Measurements from ENCODE around the gene SAMD4B.
"Not testable (repeated sequence)": the region's sequence is repeated elsewhere in the genome, so short reads cannot be mapped to it uniquely, and the experiment has no call there.

The SAMD4B gene

DNA sequence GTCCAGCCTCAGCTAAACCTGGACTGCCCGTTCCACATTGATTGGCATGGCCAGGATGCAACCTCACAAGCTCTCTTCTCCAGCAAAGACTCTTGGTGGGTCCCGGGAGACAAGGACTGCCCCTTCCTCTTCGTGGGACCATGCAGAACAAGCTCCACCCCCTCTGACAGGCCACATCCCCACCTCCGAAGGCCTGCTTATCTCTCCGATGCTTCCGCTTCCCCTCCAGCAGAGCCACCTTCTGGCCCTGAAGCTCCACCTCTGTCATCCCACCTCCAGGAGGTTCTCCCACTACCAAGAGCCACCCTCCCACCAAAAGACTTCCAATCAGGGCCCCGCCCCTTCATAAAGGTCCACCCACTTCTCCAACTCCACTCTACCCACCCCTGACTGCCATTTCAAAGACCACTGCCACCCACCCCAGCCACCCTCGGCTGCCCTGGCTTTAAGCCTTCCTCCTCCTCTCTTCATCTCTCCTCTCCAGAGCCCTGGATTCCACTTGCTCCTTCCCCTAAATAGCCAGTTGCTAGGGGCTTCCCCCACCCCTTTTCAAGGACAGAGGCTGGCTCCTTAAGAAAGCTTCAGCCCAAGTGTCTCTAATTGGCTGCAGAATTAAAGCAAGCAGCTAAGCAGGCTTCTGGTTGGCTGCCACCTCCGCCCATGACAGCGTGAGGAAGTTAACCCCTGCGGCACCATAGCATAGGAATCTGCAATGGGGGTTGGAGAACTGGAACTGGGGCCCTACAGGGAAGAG, 31.5 kb upstream of the SAMD4B start:
- FAIRE-seq: no peak

DNA sequence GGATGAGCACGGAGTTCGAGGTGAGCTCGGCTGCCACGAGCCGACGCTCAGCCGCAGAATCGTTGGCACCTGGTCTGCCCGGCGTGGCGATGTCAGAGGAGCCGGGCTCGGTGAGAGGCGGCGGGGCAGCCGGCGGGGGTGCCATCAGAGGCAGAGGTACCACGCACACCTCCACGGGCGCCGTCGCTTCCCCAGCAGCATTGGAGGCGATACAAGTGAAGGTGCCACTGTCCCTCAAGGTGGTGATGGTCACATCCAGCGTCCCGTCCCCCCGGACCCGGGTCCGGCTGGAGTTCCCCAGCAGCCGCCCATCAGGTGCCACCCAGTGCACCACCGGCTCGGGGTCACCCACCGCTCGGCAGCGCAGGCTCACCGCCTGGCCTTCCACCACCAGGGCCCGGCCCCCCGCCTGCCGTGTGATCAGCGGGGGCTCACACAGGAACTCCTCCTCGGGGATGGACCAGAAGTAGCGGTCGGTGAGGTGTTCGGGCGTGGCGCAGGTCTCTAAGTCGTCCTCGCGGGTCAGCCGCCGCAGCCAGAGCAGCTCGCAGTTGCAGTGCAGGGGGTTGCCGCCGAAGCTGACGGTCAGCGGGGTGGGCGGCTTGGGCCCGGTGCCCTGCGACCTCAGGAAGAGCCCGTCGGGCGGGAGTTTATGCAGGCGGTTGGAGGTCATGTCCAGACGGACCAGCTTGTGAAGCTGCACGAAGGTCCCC, 28.0 kb upstream of the SAMD4B start:
- FAIRE-seq: no peak

DNA sequence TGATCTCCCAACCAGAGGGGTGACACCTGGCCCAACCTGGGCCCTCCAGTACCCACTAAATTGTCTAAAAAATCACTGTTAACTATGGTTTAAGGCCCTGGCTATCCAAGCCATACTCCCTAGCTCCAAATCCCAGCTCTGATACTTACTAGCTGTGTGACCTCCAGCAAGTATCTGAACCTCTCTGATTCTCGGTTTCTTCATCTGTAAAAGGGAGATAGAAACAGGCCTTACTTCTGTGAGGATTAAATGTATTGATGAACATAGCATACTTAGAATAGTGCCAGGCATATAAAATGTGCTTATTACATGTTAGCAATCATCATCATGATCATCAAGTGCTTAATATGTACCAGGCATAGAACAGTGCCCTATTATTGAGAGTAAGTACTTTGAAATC, 26.3 kb upstream of the SAMD4B start:
- no peak for FAIRE-seq

DNA sequence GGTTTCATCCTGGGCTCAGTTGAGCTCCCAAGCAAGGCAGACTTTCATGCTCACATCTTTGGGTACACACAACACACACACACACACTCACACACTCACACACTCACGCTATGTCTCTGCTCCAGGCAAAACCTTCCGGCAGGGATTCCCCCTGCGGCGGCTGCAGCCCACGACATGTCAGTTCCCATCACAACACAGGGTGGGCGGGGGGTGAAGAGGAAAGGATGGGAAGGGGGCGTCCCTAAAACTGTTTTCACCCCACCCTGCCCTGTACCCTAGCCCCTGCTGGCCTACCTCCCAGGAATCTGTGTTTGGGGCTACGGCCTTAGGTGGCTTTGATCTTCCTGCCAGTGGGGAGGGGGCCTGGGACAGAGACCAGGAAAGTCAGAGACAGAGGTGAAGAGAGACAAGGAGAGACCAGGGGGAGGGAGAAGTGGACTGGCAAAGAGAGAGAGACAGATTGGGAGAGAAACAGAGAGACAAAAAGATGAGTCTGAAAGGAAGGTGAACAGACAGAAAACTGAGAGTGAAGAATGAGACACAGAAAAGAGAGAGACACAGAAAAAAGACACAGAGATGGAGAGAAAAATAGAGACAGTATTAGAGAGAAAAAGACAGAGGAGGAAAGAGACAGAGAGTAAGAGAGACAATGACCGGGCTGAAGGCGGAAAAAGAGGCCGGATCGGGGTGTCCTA, 25.4 kb upstream of the SAMD4B start:
- FAIRE-seq: no peak

DNA sequence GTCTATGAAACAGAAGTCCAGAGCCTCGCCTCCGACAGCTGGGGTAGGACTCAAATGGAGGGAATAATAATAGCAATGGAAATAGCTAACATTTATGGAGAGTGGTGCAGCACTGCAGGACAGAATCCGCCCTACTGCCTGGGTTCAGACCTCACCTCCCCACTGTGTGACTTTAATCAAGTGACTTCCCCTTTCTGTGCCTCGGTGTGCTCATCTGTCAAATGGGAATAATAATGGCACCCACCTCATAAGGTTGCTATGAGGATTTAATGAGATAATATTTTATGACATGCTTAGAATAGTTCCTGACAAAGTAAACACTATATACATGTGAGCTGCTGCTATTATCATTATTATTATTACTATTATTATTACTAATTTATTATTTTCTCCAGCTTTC, 24.7 kb upstream of the SAMD4B start:
- no peak for FAIRE-seq

DNA sequence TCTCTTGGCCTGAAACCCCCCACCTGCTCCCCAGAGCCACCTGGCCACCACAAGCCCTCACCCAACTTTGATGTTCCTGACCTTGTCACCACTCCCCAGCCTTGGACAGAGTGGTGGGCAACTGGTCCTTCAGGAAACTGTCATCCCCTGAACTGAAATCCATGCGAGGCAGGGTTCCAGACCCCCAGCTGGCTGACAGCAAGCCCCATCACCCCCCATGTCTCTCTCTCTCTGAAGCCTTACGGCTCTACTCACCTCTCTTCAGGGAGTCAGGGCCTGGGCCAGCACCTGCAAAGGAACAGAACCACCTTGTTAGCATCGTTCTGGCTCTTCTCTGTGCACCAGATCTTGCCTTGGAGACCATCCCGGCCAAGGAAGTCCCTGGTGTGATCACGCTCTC, 24.1 kb upstream of the SAMD4B start:
- FAIRE-seq: no peak

DNA sequence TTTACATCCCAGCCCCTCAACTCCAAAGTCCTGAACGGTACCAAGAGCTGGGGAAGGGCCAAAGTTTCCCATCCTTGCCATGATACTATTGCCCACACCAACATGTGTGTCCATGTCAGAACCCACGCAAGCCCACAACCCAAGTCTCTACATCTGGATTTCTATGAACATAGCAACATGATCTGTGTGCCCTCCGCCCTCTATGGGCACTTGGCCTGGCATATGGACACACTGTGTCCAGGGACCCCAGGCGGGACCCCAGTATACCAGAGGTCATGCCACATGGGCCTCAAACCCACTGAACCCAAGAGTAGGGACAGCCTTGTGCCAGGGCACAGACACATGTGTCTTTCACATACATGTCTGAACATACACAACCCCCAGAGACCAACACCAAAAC, 23.5 kb upstream of the SAMD4B start:
- no peak for FAIRE-seq

DNA sequence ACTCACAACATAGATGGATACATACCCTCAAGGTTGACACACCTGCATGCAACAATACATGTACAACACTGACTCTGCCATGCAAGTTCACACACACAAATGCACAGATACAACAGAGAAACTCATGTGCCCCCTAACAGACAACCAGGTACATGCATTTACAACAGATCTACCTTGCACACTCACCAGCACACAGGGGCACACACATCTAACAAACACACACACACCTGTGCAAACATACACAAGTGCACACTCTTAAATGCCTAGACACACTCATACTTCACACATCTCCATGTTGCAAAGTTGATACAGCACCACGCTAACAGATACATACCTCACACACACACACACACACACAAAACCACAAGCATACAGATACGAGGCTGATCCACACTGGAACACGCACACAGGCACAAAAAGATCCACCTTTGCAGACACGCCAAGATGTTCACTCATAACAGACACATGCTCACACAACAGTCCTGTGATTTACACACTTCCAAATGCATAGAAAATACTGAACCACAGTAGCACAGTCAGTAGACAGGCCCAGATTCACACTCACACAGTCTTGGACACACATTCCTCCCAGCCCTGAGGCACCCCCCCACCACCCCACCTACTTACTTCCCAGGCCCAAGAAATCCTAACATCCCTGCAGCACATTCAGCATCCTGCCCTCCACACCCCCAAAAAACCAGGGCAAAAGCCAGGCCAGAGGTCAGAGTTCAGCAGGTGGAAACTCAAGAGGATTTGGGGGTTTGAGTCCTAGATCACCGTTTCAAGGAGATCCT, 22.9 kb upstream of the SAMD4B start:
- no peak for FAIRE-seq

DNA sequence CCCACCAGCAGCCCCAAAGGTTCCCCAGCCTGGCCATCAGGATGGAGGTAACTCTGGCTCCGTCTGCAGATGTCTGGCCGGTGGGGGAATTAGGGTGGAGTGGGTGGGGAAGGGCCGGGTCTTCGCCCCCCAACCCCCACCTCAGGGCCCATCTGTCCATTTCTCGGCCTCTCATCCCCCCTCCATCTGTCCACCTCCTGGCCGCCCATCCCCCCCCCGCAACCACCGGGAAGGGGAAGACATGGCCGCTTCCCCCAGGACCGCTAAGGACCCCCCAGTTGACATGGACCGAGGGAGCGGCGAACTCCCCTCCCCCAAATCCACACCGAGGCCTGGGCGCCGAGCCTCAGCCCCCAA, 22.4 kb upstream of the SAMD4B start:
- no peak for FAIRE-seq

DNA sequence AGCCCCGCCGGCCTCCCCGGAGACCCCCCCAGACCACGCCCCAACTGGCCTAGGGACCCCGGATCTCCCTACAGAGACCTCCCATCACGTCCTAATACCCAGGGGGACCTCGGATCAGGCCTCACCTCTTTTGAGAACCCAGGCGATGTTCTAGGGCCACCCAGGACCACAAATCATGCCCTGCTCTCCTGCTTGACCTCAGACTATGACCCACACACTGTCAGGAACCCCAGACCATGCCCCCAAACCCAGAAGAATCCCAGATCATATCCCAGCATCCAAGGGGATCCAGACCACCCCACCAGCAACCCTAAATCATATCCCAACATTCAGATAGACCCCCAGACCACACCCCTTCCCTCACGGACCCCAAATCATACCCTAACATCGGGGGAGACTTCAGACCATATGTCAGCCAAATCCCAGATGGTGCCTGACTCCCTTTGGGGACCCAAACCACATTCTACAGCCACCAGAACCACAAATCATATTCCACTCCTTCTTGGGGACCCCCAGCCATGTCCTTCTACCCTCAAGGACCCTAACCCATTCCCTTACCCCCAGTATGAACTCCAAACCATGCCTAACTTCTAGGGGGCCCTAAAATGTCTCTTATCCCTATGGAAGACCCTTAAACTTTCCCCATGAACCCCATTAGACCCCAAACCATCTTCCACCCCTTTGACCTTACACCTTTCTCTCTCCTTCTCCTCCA, 20.9 kb upstream of the SAMD4B start:
- no peak for FAIRE-seq

DNA sequence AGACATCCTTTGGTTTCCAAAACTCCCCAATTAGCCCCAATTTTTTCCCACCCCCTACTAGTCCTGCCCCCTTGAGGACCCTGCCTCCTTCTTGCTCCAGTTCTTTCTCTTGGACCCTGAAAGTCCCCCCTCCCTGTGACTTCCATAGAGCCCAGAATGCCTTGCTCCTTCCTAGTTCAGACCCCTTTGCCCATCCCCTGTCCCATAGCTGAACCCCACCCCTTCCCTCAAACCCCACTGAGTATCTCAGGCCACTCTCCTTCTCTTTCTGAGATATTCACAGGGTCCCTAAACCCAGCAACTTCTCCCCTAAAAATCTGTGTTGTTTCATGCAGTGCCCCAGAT, 20.4 kb upstream of the SAMD4B start:
- no peak for FAIRE-seq

DNA sequence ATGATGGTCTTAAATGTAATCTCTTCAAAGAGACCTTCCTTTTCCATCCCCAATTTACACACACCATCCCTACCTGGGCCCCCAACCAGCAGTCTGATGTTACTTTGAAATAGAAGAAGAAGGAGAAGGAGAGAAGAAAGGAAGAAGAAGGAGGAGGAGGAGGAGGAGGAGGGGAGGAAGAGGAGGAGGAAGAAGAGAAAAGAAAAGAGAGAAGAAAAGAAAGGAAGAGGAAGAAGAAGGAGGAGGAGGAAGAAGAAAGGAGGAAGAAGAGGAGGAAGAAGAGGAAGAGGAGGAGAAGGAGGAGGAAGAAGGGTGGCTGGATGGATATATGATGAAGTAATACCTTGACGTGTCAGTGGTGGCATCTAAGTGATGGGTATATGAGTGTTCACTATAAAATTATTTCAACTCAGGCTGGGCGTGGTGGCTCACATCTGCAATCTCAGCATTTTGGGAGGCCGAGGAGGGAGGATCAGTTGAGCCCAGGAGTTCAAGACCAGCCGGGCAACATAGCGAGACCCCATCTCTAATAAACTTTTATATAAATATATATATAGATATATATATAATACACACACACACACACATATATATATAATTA, 17.9 kb upstream of the SAMD4B start:
- no peak for FAIRE-seq

DNA sequence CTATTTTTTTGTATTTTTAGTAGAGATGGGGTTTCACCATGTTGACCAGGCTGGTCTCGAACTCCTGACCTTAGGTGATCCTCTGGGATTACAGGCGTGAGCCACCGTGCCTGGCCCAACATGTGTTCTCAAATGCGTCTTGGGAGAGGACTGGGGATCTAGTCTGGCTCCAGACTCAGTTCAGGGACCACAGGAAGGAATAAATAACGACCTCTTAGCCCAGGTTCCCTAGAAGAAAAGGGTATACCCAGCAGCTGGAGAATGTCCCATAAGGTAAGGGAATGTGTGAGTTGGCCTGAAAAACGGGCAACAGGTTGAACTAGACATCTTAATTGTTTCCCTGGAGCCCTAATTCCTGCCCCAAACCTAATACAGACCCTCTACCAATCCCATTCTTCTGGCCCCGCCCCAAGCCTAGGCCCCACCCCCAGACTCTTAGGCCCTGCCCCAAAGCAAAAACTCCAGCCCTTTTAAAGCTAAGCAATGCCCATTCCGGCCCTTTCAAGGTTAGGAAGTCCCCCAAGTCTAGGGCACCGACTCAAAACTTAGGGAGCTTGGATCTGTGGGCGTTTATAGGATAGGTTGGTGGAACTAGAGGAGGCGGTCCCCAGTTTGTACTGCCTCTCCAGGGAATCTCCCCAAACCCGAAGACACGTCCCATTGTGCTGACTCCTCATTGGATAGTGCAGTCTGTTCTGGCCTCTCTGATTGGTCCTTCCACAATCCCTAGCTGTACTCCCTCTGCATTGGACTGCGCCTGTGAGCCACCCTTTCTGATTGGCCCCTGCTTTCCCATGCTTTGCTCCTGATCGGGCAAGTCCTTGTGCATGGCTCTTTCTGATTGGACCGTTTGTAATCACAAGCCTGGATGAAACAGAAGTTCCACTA, 16.2 kb upstream of the SAMD4B start:
- no peak for FAIRE-seq

DNA sequence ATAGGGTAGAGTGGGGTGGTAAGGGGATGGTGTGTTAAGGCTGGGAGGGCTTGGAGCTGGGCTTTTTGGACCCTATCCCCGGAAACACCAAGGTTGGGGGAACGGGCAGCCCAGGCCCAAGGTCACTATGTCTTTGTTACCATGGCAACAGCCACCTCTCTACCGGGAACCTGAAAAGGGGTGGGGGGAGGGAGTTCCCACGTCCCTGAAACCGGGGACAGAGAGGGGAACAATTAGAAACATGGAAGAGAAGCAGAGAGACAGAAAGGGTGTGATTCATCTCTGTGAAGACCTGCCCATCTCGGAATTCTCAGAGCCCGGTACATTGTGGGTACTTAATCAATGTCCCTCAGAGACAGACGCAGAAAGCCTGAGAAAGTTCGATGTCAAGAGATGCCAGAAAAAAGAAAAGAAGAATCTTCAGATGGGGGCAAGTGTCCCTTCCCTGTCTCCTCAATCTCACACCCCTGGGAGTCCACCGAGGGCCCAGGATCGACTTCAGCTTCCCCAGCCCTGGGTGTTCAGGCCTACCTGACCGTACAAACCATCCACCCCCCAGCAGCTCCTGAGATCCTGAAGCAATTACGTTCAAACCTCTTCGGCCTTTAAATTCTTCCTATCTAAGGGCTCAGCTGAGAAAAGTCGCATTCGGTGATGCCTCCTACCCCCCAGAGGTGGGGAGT, 14.7 kb upstream of the SAMD4B start:
- no peak for FAIRE-seq

DNA sequence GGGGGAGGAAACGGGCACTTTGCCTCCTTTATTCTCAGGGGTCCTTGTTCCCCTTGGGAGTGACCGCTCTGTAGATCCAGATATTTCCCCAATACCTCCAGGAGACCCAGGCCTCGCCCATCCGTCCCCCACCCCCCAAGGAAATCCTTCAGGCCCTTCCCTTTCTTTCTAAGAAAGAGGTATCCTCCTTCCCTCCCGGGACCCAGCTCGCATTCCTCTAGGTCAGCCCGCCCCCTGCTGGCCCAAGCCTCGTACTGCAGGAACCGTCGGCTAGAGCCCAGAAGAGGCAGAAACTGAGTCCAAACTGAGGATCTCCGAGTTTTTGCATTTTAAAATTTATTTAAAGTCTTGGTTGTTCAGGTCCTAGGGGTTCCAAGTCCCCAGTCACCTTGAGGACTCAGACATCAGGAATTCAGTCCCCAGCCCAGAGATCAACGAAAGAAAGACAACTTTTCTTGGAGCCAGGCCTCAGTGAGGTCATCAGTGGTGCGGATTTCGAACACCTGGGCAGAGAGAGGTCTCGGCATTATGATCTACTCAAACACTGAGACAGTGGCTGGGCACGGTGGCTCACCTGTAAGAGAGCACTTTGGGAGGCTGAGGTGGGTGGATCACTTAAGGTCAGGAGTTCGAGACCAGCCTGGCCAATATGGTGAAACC, 14.0 kb upstream of the SAMD4B start:
- no peak for FAIRE-seq

DNA sequence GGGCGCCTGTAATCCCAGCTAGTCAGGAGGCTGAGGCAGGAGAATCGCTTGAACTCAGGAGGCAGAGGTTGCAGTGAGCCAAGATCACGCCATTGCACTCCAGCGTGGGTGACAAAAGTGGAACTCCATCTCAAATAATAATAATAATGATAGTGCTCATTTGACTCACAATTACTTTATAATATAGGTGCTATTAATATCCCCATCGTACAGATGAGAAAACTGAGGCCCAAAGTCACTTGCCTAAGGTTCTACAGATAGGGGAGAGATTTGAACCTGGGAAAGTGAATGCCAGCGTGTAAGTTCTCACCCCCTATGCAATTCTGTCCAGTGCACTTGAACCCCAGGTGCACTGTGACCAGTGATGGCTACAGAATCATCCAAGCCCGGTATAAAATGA, 12.3 kb upstream of the SAMD4B start:
- FAIRE-seq: no peak

DNA sequence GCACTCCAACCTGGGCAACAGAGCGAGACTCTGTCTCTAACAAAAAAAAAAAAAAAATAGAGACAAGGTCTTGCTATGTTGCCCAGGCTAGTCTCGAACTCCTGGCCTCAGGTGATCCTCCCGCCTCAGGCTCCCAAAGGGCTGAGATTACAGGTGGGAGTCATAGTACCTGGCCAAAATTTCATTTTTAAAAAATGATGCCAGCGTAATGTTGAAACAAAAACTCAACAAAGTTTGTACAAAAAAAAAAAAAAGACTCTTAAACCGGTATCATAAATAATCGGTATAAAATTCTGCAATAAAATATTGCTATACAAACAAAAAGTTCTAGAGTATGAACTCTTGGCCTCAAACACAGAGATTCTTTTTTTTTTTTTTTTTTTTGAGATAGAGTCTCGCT, 9.9 kb upstream of the SAMD4B start:
- FAIRE-seq: no peak

DNA sequence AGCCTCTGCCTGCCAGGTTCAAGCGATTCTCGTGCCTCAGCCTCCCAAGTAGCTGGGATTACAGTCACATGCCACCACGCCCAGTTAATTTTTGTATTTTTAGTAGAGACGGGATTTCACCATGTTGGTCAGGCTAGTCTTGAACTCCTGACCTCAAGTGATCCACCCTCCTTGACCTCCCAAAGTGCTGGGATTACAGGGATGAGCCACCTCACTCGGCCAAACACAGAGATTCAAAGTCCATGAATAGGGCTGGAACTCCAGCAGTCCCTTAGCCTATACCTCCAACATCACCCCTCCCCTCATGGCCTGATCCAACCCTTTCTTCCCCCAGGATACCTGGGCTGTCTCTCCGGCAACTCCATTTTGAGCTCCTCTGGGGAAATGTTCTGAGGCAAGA, 9.5 kb upstream of the SAMD4B start:
- not testable (repeated sequence) for FAIRE-seq

DNA sequence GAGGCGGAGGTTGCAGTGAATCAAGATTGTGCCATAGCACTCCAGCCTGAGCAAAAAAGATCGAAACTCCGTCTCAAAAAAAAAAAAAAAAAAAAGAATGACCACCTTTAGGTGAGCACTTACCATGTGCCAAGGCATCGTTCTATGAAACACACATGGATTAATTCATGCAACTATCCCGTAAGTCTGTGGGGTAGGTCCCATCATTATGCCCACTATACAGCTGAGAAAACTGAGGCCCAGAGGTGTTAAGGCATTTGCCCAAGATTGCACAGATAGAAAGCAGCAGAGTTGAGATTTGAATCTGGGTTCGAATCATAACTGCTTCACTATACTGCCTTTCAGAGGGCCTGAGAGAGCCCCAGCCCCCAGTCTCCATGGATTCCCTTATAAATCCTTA, 8.7 kb upstream of the SAMD4B start:
- FAIRE-seq: no peak

DNA sequence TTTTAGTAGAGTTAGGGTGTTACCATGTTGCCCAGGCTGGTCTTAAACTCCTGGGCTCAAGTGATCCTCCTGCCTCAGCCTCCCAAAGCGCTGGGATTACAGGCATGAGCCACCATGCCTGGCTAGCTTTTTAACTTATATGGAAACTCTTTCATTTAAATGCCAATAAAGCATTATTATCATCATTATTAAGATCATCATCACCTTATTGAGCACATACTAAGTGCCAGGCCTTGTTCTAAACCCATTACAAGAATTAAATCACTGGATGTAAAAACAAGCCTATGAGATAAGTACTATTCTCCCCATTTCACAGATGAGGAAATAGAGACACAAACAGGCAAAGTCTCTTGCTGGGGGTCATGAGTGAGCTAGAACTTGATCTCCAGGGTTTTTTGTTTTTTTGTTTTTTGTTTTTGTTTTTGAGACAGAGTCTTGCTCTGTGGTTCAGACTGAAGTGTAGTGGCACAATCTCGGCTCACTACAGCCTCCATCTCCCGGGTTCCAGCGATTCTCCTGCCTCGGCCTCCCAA, 7.7 kb upstream of the SAMD4B start:
- no peak for FAIRE-seq
